GM23248 (cell line): ENCODE data around the gene SLC9A9.

Experiments used
- EZH2 ChIP-seq: fragments of 200-600 bp; sonication (generic); IDR thresholded peaks from 2 replicates; pipeline ENCODE4 v1.6.1; 2018; ENCODE audit warnings: antibody characterized with exemption, mild to moderate bottlenecking; ENCODE audit not compliant: insufficient read depth, poor library complexity, severe bottlenecking
- EZH2phosphoT487 ChIP-seq: fragments of 200-600 bp; sonication (generic); IDR thresholded peaks from 2 replicates; pipeline ENCODE4 v1.6.1; 2018; ENCODE audit warnings: antibody characterized with exemption, moderate library complexity, mild to moderate bottlenecking, low read depth; ENCODE audit not compliant: insufficient read depth

DNA sequence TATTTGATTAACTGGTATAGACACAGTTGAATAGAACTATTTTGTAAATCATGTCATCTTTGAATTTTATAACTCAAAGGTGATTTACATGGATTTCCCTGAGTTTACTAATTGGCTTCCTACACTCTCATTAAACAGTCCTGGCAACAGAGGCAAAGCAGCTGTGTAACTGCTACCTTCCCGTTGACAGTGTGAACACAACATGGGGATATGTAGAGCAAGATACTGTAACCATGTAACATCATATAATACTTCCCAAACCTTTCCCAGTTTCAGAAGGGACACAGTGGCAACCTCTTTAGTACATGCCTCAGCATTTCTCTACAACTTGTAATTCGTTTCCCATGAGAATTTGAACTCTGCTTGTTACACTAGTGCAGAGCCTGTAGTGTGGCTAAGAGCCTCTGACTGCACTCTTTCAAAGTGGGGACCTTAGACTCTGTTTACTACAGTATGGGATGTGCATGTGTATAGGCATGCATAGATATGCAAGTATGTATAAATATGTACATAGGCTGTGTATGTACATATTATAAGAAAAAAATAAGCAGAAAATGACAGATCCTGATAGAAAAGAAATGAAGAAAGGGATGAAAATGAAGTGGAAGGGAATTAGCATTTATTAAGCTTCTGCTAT, 299.3 kb downstream of the SLC9A9 start:
- TF ChIP-seq EZH2 (no peak), EZH2phosphoT487 (no peak)
